HL-60/S4 treated with phorbol 12-myristate 13-acetate at 8.2 ng/mL for 4 days and 3 days (cell line): ENCODE data around the gene SELENON.

Source experiments
- in situ Hi-C: fragments of 300-500 bp; cut with MboI; formaldehyde crosslinking; loops from 2 replicates; pipeline ENCODE4 v1.15.0; 2022; ENCODE audit warnings: low sequenced_read_pairs

The SELENON gene

DNA sequence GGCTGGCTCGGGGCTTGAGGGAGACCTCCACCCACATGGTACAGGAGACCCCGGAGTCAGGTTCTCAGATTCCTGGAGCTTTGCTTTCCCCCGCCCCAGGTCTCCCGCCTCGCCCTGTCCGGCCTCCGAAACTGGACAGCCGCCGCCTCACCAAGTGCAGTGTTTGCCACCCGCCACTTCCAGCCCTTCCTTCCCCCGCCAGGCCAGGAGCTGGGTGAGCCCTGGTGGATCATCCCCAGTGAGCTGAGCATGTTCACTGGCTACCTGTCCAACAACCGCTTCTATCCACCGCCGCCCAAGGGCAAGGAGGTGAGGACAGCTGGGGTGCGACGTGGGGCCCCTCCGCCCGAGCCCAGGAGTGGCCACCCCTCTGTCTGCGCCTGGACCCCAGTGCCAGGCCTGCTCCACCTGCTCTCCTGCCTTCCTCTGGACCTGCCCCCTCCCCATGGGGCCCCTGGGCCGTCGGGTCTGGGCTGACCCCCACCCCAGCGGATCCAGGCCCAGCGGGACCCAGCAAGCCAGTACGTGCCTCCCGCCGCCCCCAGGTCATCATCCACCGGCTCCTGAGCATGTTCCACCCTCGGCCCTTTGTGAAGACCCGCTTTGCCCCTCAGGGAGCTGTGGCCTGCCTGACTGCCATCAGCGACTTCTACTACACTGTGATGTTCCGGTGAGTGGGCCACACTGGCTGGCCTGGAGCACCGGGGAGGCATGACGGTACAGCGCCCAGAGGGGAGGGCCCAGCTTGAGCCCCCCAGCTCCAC is 8.7 kb downstream of the SELENON start:
- in situ Hi-C loops = no loop called here

DNA sequence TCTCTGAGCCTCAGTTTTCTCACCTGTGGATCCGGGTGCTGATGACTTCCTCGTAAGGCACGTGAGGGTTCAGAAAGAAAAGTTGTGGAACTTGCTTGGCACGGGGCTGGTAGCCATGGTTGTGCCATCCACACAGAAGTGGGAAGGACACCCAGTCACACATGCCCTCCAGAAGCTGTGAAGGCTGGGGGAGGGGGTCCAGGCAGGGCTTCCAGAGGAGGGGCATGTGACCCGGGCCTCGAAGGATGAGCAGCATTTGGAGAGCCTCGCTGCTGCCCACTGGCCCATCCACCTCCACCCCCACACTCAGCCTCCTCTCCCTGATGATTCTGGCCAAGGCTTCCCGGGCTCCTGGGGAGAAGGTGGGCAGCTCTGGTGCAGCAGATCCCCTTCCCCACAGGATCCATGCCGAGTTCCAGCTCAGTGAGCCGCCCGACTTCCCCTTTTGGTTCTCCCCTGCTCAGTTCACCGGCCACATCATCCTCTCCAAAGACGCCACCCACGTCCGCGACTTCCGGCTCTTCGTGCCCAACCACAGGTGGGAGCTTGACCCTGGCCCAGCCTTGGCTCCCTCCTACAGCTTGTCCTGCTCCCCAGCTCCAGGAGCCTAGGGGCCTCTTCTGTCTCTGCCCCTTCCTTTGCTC is 9.4 kb downstream of the SELENON start:
- in situ Hi-C loops = no loop called here

DNA sequence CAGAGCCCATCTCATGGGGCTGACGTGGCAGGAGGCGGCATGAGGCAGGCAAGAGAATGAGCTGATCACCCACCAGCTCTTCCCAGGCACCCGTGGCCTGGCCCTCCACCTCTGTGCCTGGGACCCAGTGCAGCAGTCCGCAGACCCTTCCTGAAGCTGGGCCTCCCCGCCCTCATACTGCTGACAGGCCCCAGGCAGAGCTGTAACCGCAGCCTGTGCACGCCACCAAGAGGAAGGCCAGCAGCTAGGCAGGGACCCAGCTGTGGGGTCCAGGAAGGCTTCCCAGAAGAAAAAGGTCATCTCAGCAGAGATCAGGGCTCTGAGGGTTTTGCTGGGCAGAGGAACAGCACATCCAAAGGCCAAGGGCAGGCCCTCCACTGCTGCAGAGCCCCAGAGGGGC is 9.9 kb downstream of the SELENON start:
- in situ Hi-C loops = no loop called here

DNA sequence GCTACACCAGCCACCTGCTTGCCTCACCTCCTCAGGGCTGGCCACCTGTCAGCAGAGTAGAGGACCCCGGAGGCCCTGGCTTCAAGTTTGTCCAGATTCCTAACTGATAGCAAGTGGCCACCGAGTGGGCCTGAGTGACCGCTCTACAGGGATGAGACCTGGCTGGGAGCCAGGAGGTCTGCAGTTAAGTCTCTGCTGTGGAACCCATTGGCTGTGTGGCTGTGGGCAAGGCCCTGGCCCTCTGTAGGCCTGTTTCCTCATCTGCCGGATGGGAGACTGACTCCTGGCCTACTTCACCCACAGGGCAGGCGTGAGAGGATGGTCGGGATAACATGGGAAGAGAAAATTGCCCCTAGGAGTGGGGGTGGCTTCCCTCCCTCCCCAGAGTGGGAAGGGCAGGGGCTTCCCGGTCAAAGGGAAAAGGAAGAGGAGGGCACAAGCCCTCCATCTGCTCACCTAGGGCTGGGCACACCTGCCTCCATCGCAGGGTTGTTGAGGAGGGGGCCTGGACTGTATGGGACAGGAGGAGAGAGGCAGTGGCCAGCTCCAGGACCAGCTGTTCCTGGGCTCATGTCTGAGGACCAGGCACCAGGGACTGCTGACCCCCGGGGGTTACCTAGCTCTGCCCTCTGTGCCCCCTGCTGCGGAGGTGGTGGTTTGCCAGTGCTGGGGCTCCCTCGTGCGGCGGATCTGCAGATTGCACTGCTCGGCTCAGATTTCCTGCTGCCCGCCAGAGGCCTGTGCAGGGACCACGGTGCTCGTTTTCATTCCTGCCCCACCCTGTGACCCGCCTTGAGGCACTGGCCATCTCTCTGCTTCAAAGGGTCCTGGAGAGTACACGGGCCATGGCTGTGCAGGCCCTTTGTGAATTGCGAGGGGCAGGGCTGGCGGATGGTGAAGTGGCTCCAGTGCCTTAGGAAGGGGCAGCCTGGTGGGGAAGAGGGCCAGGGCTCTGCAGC is 10.6 kb downstream of the SELENON start:
- in situ Hi-C loops = no loop called here

DNA sequence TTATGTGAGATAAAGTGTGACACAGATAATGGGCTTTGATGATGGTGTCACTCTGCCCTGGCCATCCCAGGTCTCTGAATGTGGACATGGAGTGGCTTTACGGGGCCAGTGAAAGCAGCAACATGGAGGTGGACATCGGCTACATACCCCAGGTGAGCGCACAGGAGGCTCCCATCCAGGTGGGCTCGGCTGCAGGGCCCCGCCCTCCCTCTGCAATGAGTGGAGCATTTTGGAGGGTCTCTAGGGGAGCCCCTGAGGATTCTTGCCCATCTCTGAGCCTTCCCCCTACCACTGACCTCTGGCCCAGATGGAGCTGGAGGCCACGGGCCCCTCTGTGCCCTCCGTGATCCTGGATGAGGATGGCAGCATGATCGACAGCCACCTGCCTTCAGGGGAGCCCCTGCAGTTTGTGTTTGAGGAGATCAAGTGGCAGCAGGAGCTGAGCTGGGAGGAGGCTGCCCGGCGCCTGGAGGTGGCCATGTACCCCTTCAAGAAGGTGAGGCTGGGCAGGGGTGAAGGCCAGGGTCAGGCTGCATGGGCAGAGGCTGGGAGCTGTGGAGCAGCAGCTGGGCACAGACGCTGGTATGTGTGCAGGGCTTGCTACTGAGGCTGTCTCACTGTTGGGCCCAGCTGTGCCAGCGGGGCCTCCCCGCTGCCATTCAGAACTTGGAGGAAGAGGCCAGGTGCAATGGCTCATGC is 11.5 kb downstream of the SELENON start:
- in situ Hi-C loops = no loop called here

DNA sequence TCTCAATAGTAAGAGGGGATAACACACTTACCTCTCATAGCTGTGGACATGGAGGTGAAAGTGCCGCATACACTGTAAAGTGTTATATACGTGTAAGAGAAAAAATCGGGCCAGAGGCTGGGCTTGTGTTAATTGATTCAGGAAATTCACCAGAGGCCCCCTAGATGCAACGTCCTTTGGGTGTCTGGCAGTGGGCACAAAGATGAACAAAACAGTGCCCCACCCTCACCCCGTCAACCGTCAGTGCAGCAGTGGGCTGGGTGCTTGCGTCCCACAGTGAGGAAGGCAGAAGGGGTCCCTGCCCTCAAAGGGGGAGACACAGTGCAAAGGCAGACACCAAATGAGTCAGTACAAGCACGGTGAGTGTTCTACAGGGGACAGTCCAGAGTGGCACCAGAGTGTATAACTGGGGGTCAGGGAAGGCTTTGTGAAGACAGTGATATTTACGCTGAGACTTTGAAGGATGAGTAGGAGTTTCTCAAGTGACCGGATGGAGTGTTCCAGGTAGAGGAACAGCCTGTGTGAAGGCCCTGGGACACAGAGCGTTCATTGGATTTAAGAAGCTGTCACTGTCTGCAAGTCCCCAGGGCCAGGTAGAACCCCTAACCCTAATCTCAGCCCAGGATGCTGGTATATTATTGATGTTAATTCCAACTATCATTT is 13.2 kb downstream of the SELENON start:
- in situ Hi-C loops = no loop called here

DNA sequence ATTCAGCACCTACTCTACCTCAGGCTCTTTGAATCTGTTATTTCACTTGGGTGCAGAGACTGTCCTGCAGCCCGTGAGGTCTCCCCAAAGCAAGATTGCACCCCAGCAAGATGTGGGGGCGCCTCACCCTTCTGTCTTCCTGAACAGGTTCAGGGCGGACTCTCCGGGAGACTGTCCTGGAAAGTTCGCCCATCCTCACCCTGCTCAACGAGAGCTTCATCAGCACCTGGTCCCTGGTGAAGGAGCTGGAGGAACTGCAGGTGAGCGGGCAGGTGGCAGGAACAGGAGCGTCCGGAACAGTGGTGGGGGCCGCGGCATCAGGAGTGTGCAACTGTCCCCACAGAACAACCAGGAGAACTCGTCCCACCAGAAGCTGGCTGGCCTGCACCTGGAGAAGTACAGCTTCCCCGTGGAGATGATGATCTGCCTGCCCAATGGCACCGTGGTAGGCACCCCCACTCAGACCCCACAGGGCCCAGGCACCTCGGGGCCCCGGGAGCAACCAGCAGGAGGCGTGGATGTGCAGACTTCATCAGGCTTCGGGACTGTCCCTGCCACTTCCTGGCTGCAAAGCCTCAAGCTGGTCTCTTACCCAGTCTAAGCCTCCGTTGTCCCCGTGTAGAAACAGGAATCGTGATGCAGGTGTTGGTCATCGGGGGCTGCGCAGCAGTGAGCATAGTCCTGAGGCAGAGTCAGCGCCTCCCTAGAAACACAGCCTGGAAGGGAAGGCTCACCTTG is 13.9 kb downstream of the SELENON start:
- in situ Hi-C loops = no loop called here

DNA sequence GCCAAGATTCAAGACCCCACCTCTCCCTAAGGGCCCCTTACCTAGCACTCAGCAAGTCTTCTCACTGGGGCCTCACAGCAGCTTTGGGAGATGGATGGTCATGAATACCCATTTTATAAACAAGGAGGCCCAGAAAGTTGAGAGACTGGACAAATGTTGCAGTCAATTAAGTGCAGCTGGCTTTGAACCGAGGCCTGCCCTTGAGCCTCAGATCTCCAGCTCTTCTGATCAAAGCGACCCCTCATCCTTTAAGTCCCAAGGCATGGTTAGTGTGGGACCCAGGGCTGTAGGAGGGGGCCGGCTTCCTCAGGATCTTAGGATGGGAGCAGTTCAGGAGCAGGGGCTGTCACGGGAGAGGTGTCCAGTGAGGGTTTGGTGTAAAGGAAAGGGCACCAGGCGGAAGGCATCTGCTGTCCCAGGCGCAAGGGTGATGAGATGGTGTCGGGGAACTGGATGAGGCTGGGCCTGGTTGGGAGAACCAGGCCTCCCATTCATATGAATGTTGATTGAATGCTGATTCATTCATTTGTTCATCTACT is 14.6 kb downstream of the SELENON start:
- in situ Hi-C loops = no loop called here

DNA sequence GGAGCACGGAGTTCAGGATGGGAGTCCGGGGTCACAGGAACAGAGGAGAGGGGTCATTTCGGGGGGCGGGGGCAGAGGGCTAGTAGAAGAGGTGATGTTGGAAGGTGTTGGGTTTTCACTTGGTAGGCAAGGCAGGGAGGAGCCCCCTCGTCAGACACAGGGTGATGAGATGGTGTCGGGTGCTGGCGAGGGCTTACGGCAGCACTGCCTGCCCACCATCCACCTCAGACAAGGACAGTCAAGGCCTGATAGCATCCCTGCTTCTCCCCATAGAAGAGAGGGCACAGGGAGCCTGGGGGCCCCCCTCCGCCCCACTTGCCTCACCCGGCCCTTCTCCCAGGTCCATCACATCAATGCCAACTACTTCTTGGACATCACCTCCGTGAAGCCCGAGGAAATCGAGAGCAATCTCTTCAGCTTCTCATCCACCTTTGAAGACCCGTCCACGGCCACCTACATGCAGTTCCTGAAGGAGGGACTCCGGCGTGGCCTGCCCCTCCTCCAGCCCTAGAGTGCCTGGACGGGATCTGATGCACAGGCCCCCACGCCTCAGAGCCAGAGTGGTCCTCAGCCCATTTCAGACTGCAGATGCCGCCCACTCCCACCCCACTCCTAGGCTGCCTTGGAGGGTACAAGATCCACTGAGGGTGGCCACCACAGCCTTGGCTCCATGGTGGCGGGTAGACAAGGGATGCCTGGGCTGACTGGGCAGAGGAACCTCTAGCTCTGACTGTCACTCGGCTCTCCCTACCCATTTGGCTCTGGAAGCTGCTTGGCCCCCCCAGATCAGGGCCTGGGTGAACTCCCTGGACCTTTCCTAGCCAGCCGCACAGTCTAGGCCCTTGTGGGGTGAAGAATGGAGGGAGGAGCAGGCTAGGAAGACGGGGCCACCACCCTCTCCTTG is 15.5 kb downstream of the SELENON start:
- in situ Hi-C loops = no loop called here

DNA sequence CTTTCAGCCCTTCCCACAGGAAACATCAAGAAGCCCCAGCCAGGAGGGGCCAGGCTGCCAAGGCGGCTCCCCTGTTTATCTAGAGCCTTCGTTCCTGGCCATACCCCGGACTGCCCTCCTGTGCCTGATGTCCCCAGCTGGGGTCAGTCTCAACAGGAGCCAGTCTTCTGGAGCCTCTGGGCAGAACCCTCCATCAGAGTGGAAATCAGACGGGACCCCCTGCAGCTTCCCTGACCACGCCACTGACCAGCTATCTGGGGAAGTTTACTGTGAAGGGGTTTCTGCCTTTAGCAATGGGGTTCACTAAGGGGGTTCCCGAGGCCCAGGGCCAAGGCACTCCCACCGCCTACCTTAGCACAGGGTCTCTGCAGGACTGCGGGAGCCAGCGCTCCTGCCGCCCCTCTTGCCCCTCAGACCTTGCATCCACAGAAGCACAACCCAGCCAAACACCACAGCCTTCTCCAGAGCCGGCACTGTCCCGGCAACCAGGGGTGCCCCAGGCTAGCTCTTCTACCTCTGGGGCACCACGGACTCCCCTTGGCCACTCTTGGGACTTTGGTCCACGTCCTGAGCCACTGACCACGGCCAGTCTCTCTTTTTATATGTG is 16.2 kb downstream of the SELENON start:
- in situ Hi-C loops = no loop called here

DNA sequence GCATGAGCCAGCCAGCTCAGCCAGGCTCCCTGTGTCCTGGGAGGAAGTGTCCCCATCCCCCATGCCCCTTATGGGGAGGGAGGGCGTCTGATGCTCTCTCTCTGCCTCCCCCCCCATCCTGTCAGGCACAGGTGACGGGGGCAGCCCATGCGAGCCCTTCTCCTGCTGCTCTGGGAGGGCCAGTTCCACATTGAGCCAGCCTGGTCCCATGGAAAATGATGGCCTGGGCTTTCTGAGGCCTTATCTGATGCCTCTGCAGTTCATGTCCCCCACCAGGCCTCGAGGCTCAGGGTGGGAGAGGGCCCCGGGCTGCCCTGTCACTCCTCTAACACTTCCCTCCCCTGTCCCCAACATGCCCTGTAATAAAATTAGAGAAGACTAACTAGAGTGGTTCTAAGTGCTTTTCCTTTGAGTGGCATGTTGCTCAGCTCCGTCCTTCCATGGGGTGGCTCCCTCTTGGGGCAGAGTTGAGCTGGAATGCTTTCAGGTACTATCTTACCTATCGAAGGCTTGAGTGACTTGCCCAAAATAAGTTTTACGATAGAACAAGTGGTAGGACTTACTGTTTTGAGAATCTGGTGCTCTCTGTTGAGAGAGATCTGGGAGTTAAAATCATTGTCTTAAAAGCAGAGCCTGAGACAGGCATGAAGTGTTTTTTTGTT is 18.0 kb downstream of the SELENON start:
- in situ Hi-C loops = no loop called here

DNA sequence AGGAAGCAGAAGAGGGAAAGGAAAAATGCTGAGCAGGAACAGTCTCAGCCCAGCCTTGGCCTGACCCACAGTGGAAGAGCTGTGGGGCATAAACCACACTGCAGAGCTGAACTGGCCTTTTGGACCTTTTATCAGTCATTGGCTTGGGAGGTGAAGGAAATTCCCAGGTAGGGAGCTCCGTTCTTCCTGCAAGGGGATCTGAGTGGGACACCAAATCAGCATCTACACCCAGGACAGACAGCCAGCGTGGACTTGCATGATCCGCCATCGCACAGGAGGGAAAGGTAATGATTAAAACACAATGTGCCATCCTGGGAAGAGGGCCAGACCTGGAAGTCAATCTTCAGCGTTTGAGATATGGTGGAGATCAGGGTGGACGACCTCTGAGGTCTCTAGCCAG is 18.6 kb downstream of the SELENON start:
- in situ Hi-C loops = no loop called here

DNA sequence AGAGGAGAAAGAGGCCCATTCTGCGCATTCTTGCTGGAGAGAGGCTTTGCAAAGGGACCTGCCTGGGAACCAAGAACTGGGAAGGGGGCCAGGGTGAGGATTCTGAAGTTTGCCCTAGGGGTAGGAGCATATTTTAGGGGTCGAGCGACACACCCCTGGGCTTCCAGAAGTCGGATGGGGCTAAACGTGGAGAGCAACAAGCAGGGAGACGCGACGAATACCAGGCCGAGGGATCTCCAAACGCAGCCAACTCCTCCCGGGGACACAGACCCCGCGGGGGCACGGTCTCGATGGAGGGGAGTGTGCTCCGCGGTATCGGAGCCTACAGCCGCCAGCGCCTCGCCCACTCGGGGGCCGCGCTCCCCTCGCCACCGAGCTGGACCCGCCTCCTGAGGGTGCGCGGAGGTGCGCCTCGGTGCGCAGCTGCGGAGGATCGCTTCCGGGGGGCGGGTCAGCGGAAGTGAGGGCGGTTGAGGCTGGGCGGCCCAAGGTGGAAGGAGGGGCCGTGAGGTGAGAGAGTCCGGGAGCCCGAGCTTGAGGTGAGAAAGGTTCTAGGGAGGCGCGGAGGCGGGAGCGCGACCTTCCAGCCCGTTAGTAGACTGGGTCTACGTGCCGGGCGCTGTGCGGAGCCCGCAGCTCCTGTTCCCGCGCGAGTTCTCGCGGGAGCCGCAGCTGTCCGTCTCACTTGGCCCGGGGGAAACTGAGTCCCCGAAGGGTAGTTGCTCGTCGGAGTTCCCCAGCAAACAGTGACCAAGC is 19.7 kb downstream of the SELENON start, which contains the start of gene MTFR1L:
TSS of gene MTFR1L (plus strand) at position 464 of the 756 bp plus-strand sequence. CDS start 3,151 bp downstream, outside the sequence.
- in situ Hi-C loops = no loop called here

DNA sequence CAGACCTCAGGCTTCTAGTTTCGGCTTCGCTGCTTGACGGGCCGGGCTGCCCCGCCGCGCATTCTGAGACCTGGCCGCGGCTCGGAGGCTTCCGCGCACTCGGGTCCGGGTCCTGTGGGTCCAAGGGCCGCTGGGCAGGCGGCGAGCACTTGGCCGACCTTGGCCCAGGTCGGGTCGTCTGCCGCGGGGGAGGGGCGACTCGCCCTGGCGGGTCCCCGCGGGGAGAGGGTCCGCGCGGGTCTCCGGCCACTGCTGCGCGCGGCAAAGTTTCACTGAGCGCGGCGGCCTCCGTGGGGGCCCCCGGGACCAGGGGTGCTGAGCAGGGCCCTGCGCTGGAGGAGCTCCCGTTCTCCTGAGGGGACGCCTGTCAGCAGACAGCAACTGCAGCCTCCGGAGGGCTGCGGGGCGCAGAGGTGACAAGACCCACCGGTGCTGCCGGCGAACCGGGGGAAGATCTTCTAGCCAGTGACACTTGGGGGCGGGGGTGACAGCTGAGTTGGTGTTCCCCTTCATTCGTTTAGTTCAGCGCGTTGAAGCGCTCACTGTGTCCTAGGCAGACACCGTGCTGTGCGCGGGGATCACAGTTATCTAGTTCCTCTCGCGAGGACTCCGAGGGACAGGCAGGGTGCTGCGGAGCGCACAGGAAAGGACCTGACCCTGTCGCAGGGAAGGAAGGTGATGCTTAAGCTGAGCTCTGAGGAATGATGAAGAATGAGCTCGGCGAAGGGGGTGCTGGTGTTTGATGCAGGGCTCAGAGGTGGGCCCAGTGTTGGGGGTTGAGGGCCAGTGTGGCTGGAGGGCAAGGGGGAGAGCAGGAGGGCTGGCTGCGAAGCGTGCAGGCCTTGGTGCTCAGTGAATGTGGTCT is 20.5 kb downstream of the SELENON start:
- in situ Hi-C loops = no loop called here

DNA sequence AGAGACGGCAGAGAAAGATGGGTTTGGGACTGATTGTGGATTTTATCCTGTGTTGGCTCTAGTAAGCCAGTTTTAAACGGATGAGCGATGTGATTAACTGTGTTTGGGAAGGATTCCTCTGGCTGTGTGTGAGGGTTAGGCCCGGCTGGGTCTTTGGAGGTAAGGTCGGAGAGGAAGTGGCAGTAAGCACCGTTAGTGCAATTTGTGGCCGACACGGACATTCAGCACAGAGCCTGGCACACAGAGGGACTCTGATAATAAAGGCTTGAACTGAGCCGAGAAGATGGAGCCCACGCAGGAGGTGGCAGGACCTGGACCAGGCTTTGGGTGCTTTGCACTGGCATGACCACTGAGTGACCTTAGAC is 21.1 kb downstream of the SELENON start:
- in situ Hi-C loops = no loop called here

DNA sequence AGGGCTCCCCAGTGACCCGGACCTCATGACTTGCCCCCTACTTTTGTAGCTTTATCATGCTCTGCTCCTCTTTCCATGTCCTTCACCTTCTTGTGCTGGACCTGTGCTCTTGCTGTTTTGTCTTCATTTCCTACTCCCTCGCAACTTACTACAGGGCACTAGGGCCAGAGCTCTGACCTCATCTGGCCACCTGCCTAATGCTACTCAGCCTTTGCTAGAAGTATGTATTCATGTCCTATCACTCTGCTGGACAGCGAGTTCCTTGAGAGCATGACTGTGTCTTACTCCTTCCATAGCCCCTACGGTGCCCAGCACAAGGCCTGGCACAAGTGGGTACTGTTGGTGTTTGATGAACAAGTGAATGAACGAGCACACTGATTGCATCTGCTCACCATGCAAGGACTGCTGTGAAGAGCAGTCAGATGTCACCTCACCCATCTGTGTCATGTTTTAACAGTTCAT is 21.7 kb downstream of the SELENON start:
- in situ Hi-C loops = no loop called here
